Hematopoietic multipotent progenitor cell (in vitro differentiated cells): Measurements from ENCODE around the gene ZFP28. TPM values are rescaled to one million over a fixed set of nuclear protein-coding genes. Genes with fewer than 3 reads are reported as not detected.

Experiments used
- DNase-seq, 3 donors: peaks; one replicate each; pipeline ENCODE4 v3.0.0-alpha.2; 2011 to 2015; ENCODE audit warnings: low read depth in 2 of 3, low spot score in 2 of 3
- total RNA-seq: library from RNA; depleted of rRNA; stranded (reverse); fragments of >200 nt; gene quantifications from one replicate; pipeline ENCODE4 v1.2.3, GENCODE V29; 2012

The ZFP28 gene
- total RNA-seq, 1 donor: 2.7 TPM

GRCh38 chr19:56594783-56595547 is 56.2 kb downstream of the ZFP28 start, which contains the start of gene ZNF71:
Gene ZNF71 (plus strand): TSS chr19:56595302. CDS start chr19:56601559, 6,257 bp downstream.
- DNase-seq: peak; percentile 58 to 91 (median 86)

DNA sequence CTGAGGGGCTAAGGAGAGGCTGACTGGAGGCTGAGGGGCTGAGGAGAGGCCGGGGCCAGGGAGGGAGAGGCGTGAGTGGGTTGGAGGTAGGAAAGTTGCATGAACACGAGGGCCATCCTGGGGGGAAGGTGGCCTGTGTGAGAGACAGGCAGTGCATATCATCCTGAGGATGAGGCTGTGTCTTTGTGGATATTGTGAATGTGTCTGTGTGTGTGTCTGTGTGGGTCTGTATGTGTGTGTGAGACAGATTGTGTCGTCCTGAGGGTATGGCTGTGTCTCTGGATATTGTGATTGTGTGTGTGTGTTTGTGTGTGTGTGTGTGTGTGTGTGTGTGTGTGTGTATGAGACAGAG is 56.8 kb downstream of the ZFP28 start:
- no peak for DNase-seq

DNA sequence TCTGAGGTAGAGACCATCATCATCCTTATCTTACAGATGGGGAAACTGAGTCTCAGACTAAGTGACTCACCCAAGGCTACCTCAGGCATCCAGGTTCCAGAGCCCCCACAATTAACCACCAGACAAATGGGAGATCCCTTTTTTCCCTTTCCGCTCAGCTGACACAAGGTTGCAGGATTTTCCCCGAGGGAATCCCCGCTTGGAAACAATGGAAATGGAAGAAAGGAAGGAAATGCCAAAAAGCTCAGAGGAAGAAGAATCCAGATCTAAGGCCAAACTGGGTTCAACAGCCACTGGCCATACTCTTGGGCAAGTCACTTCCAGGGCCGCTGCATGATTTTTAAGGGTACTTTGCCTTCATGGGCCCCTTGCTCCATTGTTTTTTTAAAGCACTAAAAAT is 57.9 kb downstream of the ZFP28 start:
- DNase-seq: no peak

DNA sequence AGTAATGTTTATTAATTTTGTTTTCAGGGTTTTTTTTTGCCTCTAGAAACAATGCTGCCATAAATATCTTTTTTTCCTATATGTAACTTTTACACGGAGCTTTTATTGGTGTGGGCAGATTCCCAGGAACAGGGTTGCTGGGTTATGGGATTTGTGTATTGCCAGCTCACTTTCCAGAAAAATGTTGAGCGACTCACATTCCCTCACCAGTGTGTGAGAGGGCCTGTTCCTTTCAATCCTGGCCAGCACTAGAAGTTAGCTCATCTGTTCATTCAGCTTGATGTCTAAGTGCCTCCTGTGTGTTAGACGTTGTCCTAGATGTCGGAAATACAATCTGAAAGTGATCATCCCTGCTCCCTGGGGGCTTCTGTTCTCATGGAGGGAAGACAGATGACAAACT is 58.9 kb downstream of the ZFP28 start:
- DNase-seq: no peak

DNA sequence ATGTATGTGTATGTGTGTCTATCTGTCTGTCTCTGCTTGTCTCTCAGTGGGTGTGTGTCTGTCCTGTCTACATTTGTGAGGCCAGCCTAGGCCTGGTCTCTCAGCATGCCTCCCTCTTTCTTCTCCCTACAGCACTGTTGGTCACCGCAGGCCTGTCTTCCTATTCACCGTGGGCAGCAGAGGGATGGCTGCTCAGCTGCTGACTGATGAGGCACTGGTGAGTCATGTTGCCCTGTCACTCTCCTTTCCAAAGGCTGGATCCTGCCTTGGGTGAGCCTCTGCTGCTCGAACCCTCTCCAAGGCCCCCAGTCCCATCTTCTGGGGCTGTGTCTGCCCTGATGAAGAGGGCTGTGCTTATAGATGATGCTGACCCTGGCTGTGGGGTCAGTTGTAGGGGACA is 62.6 kb downstream of the ZFP28 start:
- no peak for DNase-seq

- DNase-seq: no peak
Measured at GRCh38 chr19:56603829-56604228, 65.1 kb downstream of the ZFP28 start.

Other genes starting within 250 kb of the ZFP28 start
- gene ZSCAN5A, start 224.1 kb upstream of the ZFP28 start, total RNA-seq: 11.3 TPM
- gene ZNF582, start 145.4 kb upstream of the ZFP28 start, total RNA-seq: 3.0 TPM
- 3.5 TPM for gene ZNF583, start 134.6 kb upstream of the ZFP28 start, total RNA-seq
- 5.7 TPM for gene ZNF667, start 61.6 kb upstream of the ZFP28 start, total RNA-seq
- 2.2 TPM for gene ZNF471, start 31.1 kb upstream of the ZFP28 start, total RNA-seq
- 2.2 TPM for gene ZNF470, start 28.5 kb downstream of the ZFP28 start, total RNA-seq
- gene ZNF71, start 56.4 kb downstream of the ZFP28 start, total RNA-seq: 15.9 TPM
- gene SMIM17, start 104.2 kb downstream of the ZFP28 start, total RNA-seq: 0.27 TPM
- gene ZNF835, start 132.8 kb downstream of the ZFP28 start, total RNA-seq: 10.5 TPM